IMR-90 (cell line): ENCODE measurements around the gene CDH13.

Source experiments
- BHLHE40 ChIP-seq: fragments of 150-350 bp; IDR thresholded peaks from 2 replicates; pipeline ENCODE4 v1.6.1; 2016; ENCODE audit warnings: mild to moderate bottlenecking, low read depth, low read length
- MAZ ChIP-seq: IDR thresholded peaks from 2 replicates; pipeline ENCODE4 v1.6.1; 2012; ENCODE audit warnings: low read depth, mild to moderate bottlenecking, low read length, improper control_type of control experiment, moderate library complexity, borderline replicate concordance
- POLR2A ChIP-seq: IDR thresholded peaks from 2 replicates; pipeline ENCODE4 v1.6.1; 2012; ENCODE audit warnings: mild to moderate bottlenecking, low read depth, low read length
- RAD21 ChIP-seq: IDR thresholded peaks from 2 replicates; pipeline ENCODE4 v1.6.1; 2012; ENCODE audit warnings: low read length, improper control_type of control experiment
- RFX5 ChIP-seq: IDR thresholded peaks from 2 replicates; pipeline ENCODE4 v1.8.0; 2012; ENCODE audit warnings: low read depth, mild to moderate bottlenecking, low read length, moderate library complexity
- TF ChIP-seq, protein P1 (sequence below): conservative IDR thresholded peaks from 2 replicates; pipeline ENCODE4 v1.5.1; 2012; ENCODE audit warnings: mild to moderate bottlenecking, low read depth, low read length, improper control_type of control experiment
- TF ChIP-seq, protein P2 (sequence below): fragments of 150-350 bp; IDR thresholded peaks from 2 replicates; pipeline ENCODE4 v1.6.1; 2017; ENCODE audit warnings: mild to moderate bottlenecking, antibody characterized with exemption, low read length, low read depth

DNA sequence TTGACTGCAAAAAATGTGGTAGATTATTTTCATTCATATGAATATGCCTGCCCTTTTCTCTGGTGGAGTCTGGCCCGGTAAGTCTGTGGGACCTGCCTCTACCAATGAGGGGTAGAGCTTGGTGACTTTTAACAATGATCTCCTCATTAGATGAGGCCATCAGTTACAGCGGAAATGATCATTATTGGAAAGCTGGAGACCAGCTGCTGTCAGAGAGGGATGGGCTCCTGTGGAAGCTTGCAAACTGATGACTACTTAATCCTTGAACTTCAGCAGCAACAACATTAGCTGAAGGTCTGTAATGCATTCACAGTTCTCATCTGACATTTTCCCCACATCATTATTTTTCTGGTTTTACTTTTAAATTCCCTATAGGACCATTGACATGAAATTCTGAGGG, 194.1 kb downstream of the CDH13 start:
- TF ChIP-seq BHLHE40 = no peak
- TF ChIP-seq, protein P1, sequence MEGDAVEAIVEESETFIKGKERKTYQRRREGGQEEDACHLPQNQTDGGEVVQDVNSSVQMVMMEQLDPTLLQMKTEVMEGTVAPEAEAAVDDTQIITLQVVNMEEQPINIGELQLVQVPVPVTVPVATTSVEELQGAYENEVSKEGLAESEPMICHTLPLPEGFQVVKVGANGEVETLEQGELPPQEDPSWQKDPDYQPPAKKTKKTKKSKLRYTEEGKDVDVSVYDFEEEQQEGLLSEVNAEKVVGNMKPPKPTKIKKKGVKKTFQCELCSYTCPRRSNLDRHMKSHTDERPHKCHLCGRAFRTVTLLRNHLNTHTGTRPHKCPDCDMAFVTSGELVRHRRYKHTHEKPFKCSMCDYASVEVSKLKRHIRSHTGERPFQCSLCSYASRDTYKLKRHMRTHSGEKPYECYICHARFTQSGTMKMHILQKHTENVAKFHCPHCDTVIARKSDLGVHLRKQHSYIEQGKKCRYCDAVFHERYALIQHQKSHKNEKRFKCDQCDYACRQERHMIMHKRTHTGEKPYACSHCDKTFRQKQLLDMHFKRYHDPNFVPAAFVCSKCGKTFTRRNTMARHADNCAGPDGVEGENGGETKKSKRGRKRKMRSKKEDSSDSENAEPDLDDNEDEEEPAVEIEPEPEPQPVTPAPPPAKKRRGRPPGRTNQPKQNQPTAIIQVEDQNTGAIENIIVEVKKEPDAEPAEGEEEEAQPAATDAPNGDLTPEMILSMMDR = no peak
- no peak for TF ChIP-seq RAD21
- TF ChIP-seq, protein P2, sequence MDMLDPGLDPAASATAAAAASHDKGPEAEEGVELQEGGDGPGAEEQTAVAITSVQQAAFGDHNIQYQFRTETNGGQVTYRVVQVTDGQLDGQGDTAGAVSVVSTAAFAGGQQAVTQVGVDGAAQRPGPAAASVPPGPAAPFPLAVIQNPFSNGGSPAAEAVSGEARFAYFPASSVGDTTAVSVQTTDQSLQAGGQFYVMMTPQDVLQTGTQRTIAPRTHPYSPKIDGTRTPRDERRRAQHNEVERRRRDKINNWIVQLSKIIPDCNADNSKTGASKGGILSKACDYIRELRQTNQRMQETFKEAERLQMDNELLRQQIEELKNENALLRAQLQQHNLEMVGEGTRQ = no peak
- no peak for TF ChIP-seq POLR2A
- TF ChIP-seq RFX5 = no peak
- no peak for TF ChIP-seq MAZ
